Small intestine (tissue), 7 donors: ENCODE results near the gene TAF1A. TPM values are rescaled to one million over a fixed set of nuclear protein-coding genes. Genes with fewer than 3 reads are reported as not detected.
A peak's percentile ranks its signal among the peaks of the same experiment; 100 is the strongest.

ENCODE experiments used
- DNase-seq, 2 donors: peaks; one replicate each; pipeline versions ENCODE4 v3.0.0 to v3.0.0-alpha.2; 2013
- FAIRE-seq: peaks from 2 replicates; lab custom pipeline; 2012; peaks lifted over from hg19 to GRCh38; lab: Jason Lieb, UNC
- H3K27ac ChIP-seq, 3 donors: one replicate each; pipeline ENCODE4 v1.5.1; 2013; ENCODE audit warnings: low read length in 2 of 3, mild to moderate bottlenecking in 2 of 3, control low read depth in 1 of 3, inconsistent platforms in 1 of 3, low read depth in 1 of 3, moderate library complexity in 1 of 3
- H3K27me3 ChIP-seq, 3 donors: one replicate each; pipeline ENCODE4 v1.6.1; 2013; ENCODE audit warnings: low read length in 3 of 3, inconsistent platforms in 1 of 3; ENCODE audit not compliant: control insufficient read depth in 3 of 3, insufficient read depth in 3 of 3
- H3K36me3 ChIP-seq, 3 donors: one replicate each; pipeline ENCODE4 v1.6.1; 2013; ENCODE audit warnings: low read length in 3 of 3, inconsistent platforms in 1 of 3, low read depth in 1 of 3, mild to moderate bottlenecking in 1 of 3, moderate library complexity in 1 of 3; ENCODE audit not compliant: control insufficient read depth in 3 of 3, insufficient read depth in 2 of 3
- H3K4me1 ChIP-seq, 3 donors: one replicate each; pipeline ENCODE4 v1.6.1; 2013; ENCODE audit warnings: low read length in 2 of 3, inconsistent platforms in 1 of 3, low read depth in 1 of 3, mild to moderate bottlenecking in 1 of 3, moderate library complexity in 1 of 3; ENCODE audit not compliant: control insufficient read depth in 3 of 3, insufficient read depth in 2 of 3
- H3K4me3 ChIP-seq, 3 donors: one replicate each; pipeline ENCODE4 v1.5.1; 2013; ENCODE audit warnings: low read length in 3 of 3, control low read depth in 1 of 3, inconsistent platforms in 1 of 3, low read depth in 1 of 3, mild to moderate bottlenecking in 1 of 3, moderate library complexity in 1 of 3
- H3K9me3 ChIP-seq, 2 donors: one replicate each; pipeline ENCODE4 v1.6.1; 2013; ENCODE audit warnings: low read depth in 1 of 2, low read length in 1 of 2; ENCODE audit not compliant: control insufficient read depth in 2 of 2, insufficient read depth in 1 of 2
- WGBS, 3 donors: extraction: QIAGEN DNeasy Blood & Tissue Kit; methylation state at CpG; one replicate each; pipeline ENCODE4 v1.1.7; 2013; 5-methylcytosine and 5-hydroxymethylcytosine counted together
- polyA plus RNA-seq, 4 donors: library from polyadenylated mRNA; stranded (reverse) in 3 of 4; unstranded in 1 of 4; fragments of 200-250 nt in 3 of 4; fragments of 120-200 nt in 1 of 4; gene quantifications; one replicate each; pipeline versions ENCODE4 v1.2.1 to v1.2.3, GENCODE V29; 2013
- donor health status: healthy with polysubstance abuse.
- donor health status: control.
- donor health status: control.
- donor health status: Bipolar disorder and iron deficiency.
- donor health status: healthy.

Gene TAF1A
- polyA plus RNA-seq, 4 donors: 0.45 to 12.3 (median 2.4) TPM

DNA sequence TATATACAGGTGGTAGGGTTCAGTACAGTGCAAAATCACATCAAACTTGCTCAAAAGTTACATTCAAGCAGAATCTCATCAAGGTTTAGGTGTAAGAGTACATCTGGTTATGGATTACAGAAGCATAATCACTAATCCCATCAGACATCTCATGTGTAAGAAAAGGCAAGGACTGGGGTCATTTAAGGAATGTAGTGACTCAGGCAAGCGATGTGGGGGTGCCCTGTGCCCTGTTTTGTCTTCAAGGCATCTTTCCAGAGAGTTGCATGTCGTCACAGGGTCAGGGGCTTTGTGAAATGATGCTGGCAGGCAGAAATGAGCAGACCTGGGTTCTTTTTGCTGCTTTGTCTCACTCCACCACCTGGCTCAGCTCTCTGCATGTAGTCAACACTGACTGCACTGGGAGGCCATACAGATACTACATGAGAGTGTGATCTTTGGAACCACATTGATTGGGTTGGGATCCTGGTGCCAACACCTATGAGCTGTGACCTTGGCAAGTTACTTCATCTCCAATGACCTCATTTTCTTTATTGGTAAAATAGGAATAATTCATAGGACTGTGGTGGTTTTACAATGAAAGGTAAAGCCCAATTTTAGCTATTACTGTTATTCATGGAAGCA, 33.6 kb downstream of the TAF1A start:
- peak in 1 of 2 donors; percentile 37 for DNase-seq
- no peak overlapping the region for H3K27ac ChIP-seq

DNA sequence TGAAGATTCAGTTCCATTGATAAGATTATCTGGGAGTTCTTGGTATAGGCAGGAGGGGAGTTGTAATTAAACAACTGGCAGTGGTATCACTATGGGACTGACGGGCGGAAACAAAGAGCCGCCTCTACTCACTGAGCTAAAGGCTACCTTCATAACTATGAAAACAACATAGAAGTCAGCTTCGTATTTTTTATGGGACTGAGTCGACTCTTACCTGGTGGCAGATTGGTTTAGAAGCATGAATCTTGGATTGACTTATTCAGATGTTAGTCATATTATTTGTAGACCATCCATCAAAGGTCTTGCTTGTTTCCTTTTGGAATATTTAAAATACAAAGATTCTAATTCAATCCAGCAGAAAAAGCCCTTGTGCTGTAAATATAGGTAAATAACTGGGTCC, 35.6 kb downstream of the TAF1A start:
- 92 to 96% (median 94%) methylated on average over 5 of the region's 5 CpGs for WGBS, 3 donors

More for the DNA sequence above, 33.6 kb downstream of the TAF1A start:
- Histone ChIP-seq H3K4me3 (no peak overlapping the region), H3K27me3 (no peaks in the 10 kb centered on the region), H3K36me3 (peaks cover 4 to 14% (median 7%) of the 10 kb centered on the region in 3 donors), H3K9me3 (no peaks in the 10 kb centered on the region), H3K4me1 (no peaks in the 10 kb centered on the region)
- FAIRE-seq: no peak
- 94 to 96% (median 94%) methylated on average over 2 of the region's 2 CpGs for WGBS, 3 donors

GRCh38 chr1:222552882-222553281, 36.9 kb downstream of the TAF1A start:
- DNase-seq (no peak), FAIRE-seq (no peak)
- no peak overlapping the region for H3K4me3 ChIP-seq
- no peaks in the 10 kb centered on the region for H3K4me1 ChIP-seq
- no peak overlapping the region for H3K27ac ChIP-seq
- no peaks in the 10 kb centered on the region for H3K27me3 ChIP-seq
- peaks cover 0 to 12% (median 2%) of the 10 kb centered on the region in 3 donors for H3K36me3 ChIP-seq
- no peaks in the 10 kb centered on the region for H3K9me3 ChIP-seq
- 70 to 93% (median 91%) methylated on average over 5 of the region's 5 CpGs for WGBS, 3 donors

More for the DNA sequence above, 35.6 kb downstream of the TAF1A start:
- H3K27ac ChIP-seq: no peak overlapping the region
- H3K4me1 ChIP-seq: no peaks in the 10 kb centered on the region
- no peak overlapping the region for H3K4me3 ChIP-seq
- no peaks in the 10 kb centered on the region for H3K27me3 ChIP-seq
- FAIRE-seq (no peak), DNase-seq (no peak)
- peaks cover 0 to 14% (median 2%) of the 10 kb centered on the region in 3 donors for H3K36me3 ChIP-seq
- no peaks in the 10 kb centered on the region for H3K9me3 ChIP-seq

DNA sequence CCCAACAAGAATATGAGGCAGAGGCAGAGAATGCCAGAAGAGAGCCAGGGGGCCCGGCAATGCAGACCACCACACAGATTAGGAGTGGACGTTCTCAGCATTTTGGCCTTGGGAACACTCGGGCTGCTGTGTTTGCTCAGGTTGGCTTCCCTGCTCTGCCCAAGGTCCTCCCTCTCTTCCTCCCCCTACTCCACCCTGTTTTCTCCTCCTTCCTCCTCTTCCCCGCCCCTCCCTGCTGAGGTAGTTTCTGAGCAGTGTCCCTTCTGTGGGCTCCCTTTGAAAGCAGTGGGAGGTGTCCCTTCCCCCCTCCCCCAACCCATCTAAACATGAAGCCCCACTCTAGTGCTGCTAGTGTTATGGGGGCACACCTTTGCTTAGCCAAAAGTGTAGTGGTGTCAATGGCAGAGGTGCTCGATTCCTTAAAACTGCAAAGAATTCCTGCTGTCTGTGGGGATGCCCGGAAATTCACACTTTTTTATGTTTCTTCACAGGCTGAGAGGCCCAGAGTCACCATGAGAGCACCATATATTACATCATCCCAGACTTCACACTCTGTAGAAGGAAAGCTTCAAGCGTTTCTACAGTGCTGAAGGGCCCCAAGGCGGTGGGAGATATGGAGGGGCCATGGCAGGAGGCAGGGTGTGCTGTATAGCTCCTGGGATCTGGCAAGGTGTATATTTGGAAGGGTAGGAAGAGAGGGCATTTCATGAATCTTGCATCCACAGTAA, 41.6 kb downstream of the TAF1A start, which contains the start of gene HHIPL2:
Gene HHIPL2, minus strand, starts transcription at position 161 of the 728 bp plus-strand sequence. Its CDS starts 60 bp downstream, at position 101.
- DNase-seq (no peak), FAIRE-seq (no peak)
- H3K27me3 ChIP-seq: peaks cover 0 to 10% (median 6%) of the 10 kb centered on the region in 3 donors
- no peaks in the 10 kb centered on the region for H3K36me3 ChIP-seq
- H3K4me3 ChIP-seq: no peak within 1 kb of the TSS
- no peaks in the 10 kb centered on the region for H3K9me3 ChIP-seq
- no peaks in the 10 kb centered on the region for H3K4me1 ChIP-seq
- H3K27ac ChIP-seq: no peak within 1 kb of the TSS
- 35 to 56% (median 49%) methylated on average over 8 of the region's 8 CpGs for WGBS, 3 donors

DNA sequence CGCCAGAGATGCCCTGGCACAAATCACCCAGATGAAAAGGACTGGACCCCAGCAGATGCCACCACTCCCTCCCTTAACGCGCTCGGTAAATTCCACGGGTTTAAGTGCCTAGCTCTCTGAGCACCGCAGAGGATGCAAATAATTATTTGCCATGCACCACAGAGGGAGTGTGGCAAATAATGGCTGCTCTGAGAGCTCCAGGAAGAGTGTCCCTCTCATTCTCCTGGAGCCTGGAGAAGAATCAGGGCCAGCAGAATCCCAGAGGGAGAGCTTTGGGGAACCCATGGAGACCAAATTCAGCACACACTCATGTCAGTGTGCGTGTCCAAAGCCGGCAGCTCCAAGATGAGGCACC, 42.5 kb downstream of the TAF1A start:
- no peak overlapping the region for H3K4me3 ChIP-seq
- H3K36me3 ChIP-seq: no peaks in the 10 kb centered on the region
- DNase-seq (no peak), FAIRE-seq (no peak)
- H3K9me3 ChIP-seq: no peaks in the 10 kb centered on the region
- no peaks in the 10 kb centered on the region for H3K4me1 ChIP-seq
- 66 to 77% (median 67%) methylated on average over 8 of the region's 8 CpGs for WGBS, 3 donors
- H3K27me3 ChIP-seq: peaks cover 0 to 10% (median 6%) of the 10 kb centered on the region in 3 donors
- H3K27ac ChIP-seq: no peak overlapping the region

DNA sequence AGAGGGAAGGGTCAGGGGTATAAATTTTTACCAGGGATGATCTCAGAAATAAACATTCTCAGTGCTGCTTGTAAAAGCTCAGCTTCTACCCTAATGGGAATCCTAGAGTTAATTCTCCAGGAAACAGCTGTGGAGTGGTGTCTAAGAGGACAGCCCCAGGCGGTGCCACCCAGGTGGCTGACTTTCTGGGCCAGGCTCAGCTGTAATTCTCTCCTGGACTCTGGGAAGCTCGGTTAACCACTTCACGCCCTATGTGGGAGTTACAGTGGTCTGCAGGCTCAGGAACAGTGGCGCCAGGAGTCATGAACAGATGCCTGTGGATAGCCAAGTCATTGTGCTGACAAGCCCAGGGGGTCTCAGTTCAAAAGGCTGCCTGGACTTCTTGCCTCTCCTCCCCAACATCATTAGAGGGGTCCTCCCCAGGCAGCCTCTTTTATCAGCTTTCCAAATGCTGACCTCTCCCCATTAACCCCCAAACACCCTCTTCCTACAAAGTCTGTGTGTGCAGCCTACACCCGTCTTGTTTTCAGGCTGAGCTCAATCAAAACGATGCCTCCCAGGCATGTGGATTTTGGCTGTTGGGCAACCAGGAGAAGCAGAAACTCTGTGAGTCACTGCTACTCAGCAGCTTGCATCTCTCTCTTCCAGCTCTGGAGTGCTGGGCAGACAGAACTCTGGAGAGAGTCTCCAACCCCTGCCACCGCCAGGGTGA, 43.0 kb downstream of the TAF1A start:
- H3K4me1 ChIP-seq: no peaks in the 10 kb centered on the region
- WGBS, 3 donors: 20 to 36% (median 28%) methylated on average over 7 of the region's 7 CpGs
- FAIRE-seq: no peak
- H3K36me3 ChIP-seq: no peaks in the 10 kb centered on the region
- H3K9me3 ChIP-seq: no peaks in the 10 kb centered on the region
- H3K27me3 ChIP-seq: peaks cover 0 to 10% (median 6%) of the 10 kb centered on the region in 3 donors
- no peak for DNase-seq
- no peak overlapping the region for H3K27ac ChIP-seq
- no peak overlapping the region for H3K4me3 ChIP-seq

- no peak overlapping the region for H3K27ac ChIP-seq
- no peaks in the 10 kb centered on the region for H3K36me3 ChIP-seq
- no peaks in the 10 kb centered on the region for H3K4me1 ChIP-seq
- peaks cover 0 to 10% (median 6%) of the 10 kb centered on the region in 3 donors for H3K27me3 ChIP-seq
- no peaks in the 10 kb centered on the region for H3K9me3 ChIP-seq
- no peak overlapping the region for H3K4me3 ChIP-seq
- no peak for FAIRE-seq
- 53 to 58% (median 55%) methylated on average over 7 of the region's 7 CpGs for WGBS, 3 donors
- no peak for DNase-seq
Observed at GRCh38 chr1:222546091-222546490, 43.6 kb downstream of the TAF1A start.

- Histone ChIP-seq H3K27ac (no peak overlapping the region), H3K4me1 (no peaks in the 10 kb centered on the region), H3K9me3 (no peaks in the 10 kb centered on the region), H3K4me3 (no peak overlapping the region), H3K36me3 (no peaks in the 10 kb centered on the region), H3K27me3 (peaks cover 0 to 10% (median 6%) of the 10 kb centered on the region in 3 donors)
- DNase-seq (no peak), FAIRE-seq (no peak)
- 89 to 92% (median 91%) methylated on average over 21 of the region's 21 CpGs for WGBS, 3 donors
Observed at GRCh38 chr1:222543817-222544216, 45.9 kb downstream of the TAF1A start.
